Articular chondrocyte of knee joint (primary cell): ENCODE results near the gene NUDT22. TPM values are rescaled to one million over a fixed set of nuclear protein-coding genes. Genes with fewer than 3 reads are reported as not detected.

Source experiments
- total RNA-seq: library from RNA; depleted of rRNA; stranded (reverse); fragments of >200 nt; gene quantifications from 2 replicates; pipeline ENCODE4 v1.2.3, GENCODE V29; 2012

NUDT22 gene, protein sequence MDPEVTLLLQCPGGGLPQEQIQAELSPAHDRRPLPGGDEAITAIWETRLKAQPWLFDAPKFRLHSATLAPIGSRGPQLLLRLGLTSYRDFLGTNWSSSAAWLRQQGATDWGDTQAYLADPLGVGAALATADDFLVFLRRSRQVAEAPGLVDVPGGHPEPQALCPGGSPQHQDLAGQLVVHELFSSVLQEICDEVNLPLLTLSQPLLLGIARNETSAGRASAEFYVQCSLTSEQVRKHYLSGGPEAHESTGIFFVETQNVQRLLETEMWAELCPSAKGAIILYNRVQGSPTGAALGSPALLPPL
- 35.0 and 35.9 TPM in 2 replicates for total RNA-seq

DNA sequence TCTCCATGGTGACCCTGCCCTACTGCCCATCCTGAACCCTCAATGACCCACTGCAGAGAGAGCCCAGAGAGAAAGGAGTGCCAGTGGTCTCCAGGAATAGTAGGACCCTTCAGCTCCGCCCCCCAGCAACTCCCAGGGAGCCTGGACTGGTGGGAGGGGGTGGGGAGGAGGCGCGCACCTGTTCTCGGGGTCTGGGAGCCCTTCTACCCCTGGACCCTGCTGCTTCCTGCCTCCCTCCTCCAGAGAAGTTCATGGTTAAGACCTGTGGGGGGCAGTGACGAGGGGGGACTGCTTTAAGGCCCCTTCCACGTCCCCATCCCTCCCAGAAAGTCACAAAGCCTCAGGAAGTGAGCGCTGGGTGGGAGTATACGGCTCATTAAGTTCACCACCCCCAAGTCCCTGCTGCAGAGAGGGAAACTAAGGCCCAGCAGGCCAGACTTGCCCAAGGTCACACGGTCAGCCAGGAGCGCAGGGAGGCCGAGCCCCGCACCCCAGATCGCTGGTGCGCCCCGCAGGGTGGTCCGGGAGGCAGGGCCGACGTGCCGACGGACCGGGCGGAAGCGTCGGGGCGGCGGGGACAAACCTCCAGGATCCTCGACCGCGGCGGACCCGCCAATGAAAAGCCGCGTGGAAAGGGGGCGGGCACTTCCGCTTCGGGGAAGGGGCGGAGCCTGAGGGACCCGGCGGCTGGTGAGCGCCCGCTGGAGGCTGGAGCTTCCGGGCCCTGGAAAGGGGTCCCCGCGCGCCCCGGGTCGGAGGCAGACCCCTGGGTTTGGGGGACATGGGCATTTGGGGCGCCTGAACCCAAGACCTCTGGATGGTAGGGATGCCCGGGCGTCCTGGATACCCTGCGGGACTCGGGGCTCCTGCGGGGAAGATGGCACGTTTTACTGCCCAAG is at the start of gene NUDT22, which contains the start of gene TRPT1:
Gene NUDT22, plus strand, starts transcription at position 667 of the 899 bp plus-strand sequence. CDS start 379 bp downstream, outside the sequence.
Gene TRPT1, minus strand, starts transcription at position 579 of the 899 bp plus-strand sequence. Its CDS starts 326 bp downstream, at position 253.

DNA sequence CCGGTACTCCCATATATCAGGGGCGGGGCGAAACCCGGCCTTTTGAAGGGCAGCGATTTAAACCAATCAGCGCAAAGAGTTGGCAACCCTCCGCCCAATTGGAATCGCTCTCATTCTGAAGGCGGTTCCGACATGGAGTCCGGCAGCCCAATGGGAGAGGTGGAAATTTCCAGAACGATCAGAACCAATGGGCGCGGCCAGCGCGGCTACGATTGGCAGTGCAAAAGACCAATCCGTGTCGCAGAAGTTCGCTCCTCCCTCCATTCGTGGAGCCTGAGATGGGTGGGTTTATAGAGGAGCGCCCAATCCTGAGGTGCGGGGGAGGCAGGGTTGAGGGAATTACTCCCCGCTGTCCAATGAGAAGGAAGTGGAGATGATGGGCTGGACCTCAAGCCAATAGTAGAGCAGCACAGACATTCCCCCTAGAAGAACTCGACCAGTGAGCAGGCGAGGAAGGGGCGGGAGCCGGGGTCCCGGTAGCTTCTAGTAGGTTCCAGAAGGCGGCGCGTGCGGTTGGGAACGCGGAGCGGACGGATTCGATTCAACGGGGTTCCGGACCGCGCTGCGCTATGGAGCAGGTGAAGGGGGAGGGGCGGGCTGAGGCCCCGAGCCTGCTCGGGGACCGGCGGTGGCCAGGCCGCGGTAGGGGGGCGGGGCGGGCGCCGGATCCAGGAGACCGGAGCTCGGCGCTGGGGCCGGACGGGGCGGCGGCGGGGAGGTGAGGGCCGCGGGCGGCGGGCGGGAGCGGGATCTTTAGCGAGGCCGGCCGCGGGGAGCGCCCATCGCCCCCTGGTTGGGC is 40.2 kb upstream of the NUDT22 start, which contains the start of gene STIP1:
Gene STIP1, plus strand, starts transcription at position 479 of the 799 bp plus-strand sequence. Its CDS starts 91 bp downstream, at position 570.

DNA sequence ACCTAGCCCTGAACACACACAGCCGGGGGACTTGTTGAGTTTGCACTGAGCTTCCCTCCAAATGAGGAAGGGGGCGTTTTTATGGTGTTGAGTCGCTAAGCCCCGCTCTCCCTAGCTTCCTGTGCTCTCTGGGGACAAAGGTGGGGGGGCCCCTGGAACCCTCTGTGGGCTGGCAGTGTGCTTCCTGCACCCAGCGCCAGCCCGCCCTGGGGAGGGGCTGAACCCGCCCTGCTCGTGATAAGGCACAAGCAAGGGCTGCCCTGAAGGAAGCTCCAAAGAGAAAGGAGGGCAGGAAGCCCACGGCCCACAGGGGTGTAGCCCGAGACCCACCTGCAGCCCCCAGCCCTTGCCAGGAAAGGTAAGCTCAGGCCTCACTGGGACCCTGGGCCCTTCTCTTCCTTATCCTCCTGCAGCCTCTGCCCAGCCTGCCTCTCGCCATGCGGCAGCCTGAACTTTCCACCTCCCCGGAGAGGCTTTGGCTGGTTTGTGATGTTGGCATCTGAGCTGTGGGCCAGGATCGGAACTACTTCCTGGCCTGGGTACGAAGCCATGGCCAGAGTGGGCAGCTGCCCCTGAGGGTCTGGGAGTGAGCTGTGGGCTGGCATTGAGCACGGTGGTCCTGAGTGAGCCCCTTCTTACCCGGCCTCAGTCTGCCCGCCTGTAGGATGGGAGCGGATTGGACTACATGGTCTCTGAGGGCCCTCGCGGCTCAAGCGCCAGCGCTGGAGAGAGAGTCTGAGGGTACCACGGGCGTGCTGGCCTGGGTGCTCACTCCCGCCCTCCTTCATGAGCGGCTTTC is 19.4 kb upstream of the NUDT22 start, which contains the start of gene FERMT3:
Gene FERMT3, plus strand, starts transcription at position 265 of the 799 bp plus-strand sequence. CDS start 644 bp downstream, outside the sequence.

DNA sequence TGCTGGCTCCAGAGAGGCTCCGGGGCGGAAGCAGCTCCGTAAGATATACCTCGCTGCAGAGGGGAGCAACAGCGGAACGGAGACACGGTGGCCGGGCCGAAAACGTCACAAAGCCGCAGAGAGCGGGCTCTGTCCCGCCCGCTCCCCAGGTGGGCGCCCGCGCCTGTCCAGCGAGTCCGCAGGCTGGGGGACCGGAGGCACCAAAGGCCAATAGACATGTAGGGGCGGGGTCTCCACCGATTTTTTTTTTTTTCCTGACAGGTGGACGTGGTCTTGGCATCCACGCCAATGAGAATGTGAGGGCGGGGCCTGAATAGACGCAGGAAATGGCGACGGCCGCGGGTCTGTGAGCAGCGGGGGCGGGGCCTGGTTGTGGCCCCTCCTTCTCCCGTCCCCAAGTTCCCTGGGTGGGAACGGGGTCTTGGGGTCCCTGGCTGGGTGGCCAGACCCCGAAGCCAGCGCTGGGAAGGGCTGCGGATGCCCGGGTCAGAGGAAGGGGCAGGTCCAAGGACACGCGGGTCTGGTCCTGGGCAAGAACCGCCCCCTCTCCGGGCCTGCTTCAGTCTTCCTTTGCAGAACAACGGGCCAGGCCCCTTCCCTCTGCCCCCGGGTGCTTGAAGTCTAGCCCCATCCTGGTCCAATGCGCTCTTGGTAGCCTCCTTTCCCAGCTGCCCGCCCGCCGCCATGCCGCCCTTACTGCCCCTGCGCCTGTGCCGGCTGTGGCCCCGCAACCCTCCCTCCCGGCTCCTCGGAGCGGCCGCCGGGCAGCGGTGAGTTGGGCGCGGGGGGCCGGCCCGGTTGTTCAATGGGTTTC is 4.3 kb downstream of the NUDT22 start, which contains the start of gene DNAJC4:
Gene DNAJC4, plus strand, starts transcription at position 378 of the 814 bp plus-strand sequence. Its CDS starts 307 bp downstream, at position 685.

DNA sequence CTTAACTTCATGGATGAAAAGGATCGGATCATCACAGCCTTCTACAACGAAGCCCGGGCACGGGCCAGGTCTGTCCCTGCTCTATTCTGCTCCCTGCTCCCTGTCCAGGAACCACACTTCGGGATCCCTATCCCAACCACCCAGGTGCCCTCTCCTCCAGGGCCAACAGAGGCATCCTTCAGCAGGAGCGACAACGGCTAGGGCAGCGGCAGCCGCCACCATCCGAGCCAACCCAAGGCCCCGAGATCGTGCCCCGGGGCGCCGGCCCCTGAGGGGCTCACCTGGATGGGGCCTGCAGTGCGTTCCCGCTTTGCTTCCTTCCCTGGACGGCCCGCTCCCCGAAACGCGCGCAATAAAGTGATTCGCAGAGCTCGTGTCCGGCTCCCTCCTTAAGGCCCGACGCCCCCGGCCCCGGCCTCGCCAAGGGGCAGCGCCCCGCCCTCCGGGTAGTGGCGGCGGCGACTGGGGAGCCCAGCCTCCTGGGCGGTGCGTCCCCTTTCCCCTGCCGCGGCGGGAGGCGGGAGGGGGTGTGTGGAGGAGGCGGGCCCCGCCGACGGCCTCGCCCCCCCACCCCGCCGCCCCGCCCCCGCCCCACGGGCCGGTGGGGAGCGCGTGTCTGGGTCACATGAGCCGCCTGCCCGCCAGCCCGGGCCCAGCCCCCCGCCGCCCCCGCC is 8.0 kb downstream of the NUDT22 start, which contains the start of gene VEGFB:
Gene VEGFB, plus strand, starts transcription at position 672 of the 674 bp plus-strand sequence. CDS start 250 bp downstream, outside the sequence.

DNA sequence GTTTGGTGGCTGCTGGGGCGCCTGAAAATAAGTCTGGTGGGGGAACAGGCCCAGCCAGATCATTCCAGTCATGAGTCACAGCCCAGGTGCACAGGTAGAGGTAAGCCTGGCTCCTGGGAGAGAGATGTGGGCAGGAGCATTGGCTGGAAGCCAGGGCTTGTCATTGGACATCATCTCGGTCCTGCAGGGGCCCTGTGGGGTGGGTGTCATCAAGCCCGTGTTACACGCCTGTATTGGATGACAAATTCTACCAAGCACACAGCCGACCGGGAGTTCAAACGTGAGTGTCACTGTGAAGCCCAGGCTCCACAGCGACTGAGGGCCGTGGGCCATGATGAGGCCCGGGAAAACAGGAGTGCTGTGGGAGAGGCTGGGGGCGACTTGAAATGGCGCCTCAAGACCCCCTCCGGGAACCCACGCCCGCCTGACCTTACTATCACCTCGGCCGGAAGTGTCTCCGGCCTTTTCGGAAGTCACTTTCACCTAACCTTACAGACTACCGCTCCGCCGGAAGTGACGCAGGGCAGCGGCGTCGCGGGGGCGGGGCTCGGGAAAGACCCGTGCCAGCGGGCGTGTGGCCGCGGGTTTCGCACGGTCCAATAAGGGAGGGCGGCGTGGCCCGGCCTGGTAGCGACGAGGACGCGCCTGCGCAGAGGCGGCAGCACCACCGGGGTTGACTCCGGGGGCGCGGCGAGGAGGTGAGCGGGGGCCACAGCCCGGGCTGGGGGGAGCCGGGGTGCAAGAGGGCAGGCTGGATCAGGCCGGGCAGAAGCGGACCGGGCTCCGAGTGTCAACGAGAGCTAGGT is 14.6 kb downstream of the NUDT22 start, which contains the start of gene FKBP2:
Gene FKBP2, plus strand, starts transcription at position 661 of the 806 bp plus-strand sequence. CDS start 1,293 bp downstream, outside the sequence.

DNA sequence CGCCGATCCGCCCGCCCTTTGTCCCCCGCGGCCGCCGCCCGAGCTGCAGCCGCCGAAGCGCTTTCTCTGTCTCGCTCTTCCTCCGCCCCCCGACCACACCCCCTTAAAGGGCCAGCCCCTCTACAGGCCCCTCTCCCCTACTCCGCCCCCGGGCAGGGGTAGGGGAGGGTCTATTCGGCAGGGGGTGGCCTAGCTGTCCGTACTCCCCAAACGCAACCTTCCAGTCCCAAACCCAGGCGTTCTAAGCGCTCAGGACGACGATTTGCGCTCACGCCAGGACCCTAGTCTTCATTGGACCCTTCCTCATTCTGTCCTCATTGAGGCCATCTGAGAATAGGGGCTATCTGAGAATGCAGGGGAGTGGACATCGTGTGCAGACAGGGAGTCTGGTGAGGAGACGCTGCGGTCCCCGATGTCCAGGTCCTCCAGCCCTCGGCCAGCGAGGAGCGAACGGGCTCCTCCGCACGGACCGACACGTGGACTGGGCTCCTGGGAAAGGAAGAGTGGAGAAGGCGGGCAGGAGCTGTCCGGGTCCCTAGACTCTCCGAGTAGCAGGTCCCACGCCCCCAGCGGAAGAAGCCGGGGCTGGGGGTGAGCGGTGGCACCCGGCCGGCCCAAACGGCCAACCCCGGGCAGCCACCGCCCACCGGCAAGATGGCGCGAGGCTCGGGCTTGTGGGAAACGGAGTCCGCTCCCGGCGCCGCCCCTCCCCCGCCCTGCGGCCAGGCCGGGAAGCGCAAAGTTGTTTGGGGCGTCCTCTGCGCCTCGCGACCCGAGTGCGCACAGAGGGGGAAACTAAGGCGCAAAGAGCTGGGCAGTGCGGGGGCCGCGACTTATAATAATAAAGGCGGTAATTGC is 21.0 kb downstream of the NUDT22 start, which contains the start of gene PPP1R14B:
Gene PPP1R14B, minus strand, starts transcription at position 73 of the 858 bp plus-strand sequence. CDS start 270 bp downstream, outside the sequence.

DNA sequence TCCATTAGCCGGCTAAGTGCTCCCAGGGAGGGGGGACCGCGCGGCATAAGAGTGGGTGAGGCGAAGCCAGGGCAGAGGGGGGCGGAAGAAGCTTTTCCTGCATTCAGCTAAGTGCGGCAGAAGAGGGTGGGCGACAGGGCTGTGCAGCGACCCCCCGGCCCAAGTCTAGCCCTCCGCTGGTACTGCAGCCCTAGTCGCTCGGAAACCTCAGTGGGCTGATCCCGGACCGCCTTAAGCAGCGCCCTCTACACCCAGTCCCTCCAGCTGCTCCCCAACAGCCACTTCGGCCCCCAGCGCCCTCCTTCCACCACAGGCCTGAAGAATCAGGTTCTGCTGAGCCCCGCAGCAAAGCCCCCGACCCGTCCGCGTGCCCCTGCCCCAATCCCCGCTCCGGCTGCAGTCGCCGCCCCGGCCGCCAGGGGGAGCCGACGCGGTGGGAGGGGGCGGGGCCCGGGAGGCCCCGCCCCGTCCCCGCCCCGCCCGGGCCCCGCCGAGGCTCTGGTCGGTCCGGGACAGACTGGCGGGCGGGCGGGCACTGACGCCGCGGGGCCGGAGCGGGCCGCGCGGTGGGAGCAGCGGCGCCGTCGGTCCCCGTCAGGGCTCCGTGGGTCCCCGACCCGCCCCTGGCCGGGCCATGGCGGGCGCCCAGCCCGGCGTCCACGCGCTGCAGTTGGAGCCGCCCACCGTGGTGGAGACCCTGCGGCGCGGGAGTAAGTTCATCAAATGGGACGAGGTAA is 25.1 kb downstream of the NUDT22 start, which contains the start of gene PLCB3:
Gene PLCB3, plus strand, starts transcription at position 515 of the 737 bp plus-strand sequence. Its CDS starts 120 bp downstream, at position 635.

Other genes with a start within 250 kb of the NUDT22 start
- 32.6 and 36.7 TPM in 2 replicates for gene OTUB1, start 239.8 kb upstream of the NUDT22 start, total RNA-seq
- under 0.01 and 0.11 TPM in 2 replicates for gene FLRT1, start 190.3 kb upstream of the NUDT22 start, total RNA-seq
- 12.3 and 13.9 TPM in 2 replicates for gene MACROD1, start 60.2 kb upstream of the NUDT22 start, total RNA-seq
- gene STIP1, start 40.1 kb upstream of the NUDT22 start, total RNA-seq = 84.9 and 87.6 TPM in 2 replicates
- 1.0 and 1.2 TPM in 2 replicates for gene FERMT3, start 19.6 kb upstream of the NUDT22 start, total RNA-seq
- gene TRPT1, start 88 bp upstream of the NUDT22 start, total RNA-seq = 20.8 and 29.8 TPM in 2 replicates
- 9.1 and 11.8 TPM in 2 replicates for gene DNAJC4, start 4.3 kb downstream of the NUDT22 start, total RNA-seq
- 17.3 and 25.5 TPM in 2 replicates for gene VEGFB, start 8.3 kb downstream of the NUDT22 start, total RNA-seq
- 32.5 and 35.7 TPM in 2 replicates for gene FKBP2, start 14.8 kb downstream of the NUDT22 start, total RNA-seq
- gene PPP1R14B, start 20.7 kb downstream of the NUDT22 start, total RNA-seq = 104 and 126 TPM in 2 replicates
- gene PLCB3, start 25.3 kb downstream of the NUDT22 start, total RNA-seq = 19.5 and 20.3 TPM in 2 replicates
- 61.0 and 65.3 TPM in 2 replicates for gene BAD, start 58.4 kb downstream of the NUDT22 start, total RNA-seq
- 10.6 and 11.1 TPM in 2 replicates for gene GPR137, start 59.6 kb downstream of the NUDT22 start, total RNA-seq
- gene KCNK4, start 65.0 kb downstream of the NUDT22 start, total RNA-seq = 0.11 TPM in 1 of 2 replicates, not detected in the other
- 0.13 TPM in 1 of 2 replicates, not detected in the other for gene CATSPERZ, start 74.1 kb downstream of the NUDT22 start, total RNA-seq
- 17.6 and 18.7 TPM in 2 replicates for gene ESRRA, start 79.2 kb downstream of the NUDT22 start, total RNA-seq
- 109 and 165 TPM in 2 replicates for gene TRMT112, start 91.3 kb downstream of the NUDT22 start, total RNA-seq
- 218 and 224 TPM in 2 replicates for gene PRDX5, start 91.8 kb downstream of the NUDT22 start, total RNA-seq
- 0.26 and 0.86 TPM in 2 replicates for gene CCDC88B, start 113.9 kb downstream of the NUDT22 start, total RNA-seq
- gene RPS6KA4, start 132.9 kb downstream of the NUDT22 start, total RNA-seq = 26.3 and 38.2 TPM in 2 replicates